ENCODE results near the gene SARNP. TPM values are rescaled to one million over a fixed set of nuclear protein-coding genes. Genes with fewer than 3 reads are reported as not detected.

SARNP gene
- total RNA-seq, 1 experiment from 2014 or later: 98.3 TPM

DNA sequence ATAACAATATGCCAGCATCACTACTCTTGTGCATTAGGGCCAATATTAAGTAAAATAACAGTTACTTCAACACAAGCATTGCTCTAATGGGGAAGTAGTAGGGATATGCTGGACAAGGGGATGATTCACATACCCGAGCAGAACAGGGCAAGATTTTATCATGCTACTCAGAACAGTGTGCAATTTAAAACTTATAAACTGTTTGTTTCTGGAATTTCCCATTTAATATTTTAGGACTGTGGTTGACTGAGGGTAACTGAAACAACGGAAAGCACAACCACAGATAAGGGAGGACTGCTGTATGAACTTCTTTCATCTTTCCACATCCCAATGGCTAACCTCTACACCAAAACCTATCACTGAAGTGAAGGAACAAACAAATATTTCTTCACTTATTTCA, 36.8 kb downstream of the SARNP start (continued):
- TF ChIP-seq ATF2 (CRISPR knock-in tag; IDR thresholded peaks at IDR 0.05; ENCODE audit: borderline replicate concordance, low read depth): no peak
- TF ChIP-seq, protein P1, sequence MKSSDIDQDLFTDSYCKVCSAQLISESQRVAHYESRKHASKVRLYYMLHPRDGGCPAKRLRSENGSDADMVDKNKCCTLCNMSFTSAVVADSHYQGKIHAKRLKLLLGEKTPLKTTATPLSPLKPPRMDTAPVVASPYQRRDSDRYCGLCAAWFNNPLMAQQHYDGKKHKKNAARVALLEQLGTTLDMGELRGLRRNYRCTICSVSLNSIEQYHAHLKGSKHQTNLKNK (CRISPR knock-in tag; IDR thresholded peaks at IDR 0.05): no peak
- TF ChIP-seq ETV6 (CRISPR knock-in tag; IDR thresholded peaks at IDR 0.05): no peak
- no peak for TF ChIP-seq RELA (CRISPR knock-in tag; IDR thresholded peaks at IDR 0.05; ENCODE audit: borderline replicate concordance)
- no peak for TF ChIP-seq SMAD4 (CRISPR knock-in tag; IDR thresholded peaks at IDR 0.05)
- no peak for TF ChIP-seq JAZF1 (CRISPR knock-in tag; IDR thresholded peaks at IDR 0.05)
- TF ChIP-seq ZNF263 (CRISPR knock-in tag; IDR thresholded peaks at IDR 0.05; ENCODE audit: low read depth): no peak
- no peak for TF ChIP-seq ZSCAN18 (CRISPR knock-in tag; IDR thresholded peaks at IDR 0.05)
- no peak for TF ChIP-seq MYBL2 (CRISPR knock-in tag; IDR thresholded peaks at IDR 0.05)
- no peak for TF ChIP-seq TCF7 (CRISPR knock-in tag; IDR thresholded peaks at IDR 0.05; ENCODE audit: low read depth)
- no peak for TF ChIP-seq NFYB (CRISPR knock-in tag; conservative IDR thresholded peaks at IDR 0.05; ENCODE audit: low read depth)
- TF ChIP-seq E2F1 (CRISPR knock-in tag; IDR thresholded peaks at IDR 0.05): no peak
- no peak for TF ChIP-seq ZBTB21 (CRISPR knock-in tag; IDR thresholded peaks at IDR 0.05; ENCODE audit: borderline replicate concordance)
- TF ChIP-seq, protein P2, sequence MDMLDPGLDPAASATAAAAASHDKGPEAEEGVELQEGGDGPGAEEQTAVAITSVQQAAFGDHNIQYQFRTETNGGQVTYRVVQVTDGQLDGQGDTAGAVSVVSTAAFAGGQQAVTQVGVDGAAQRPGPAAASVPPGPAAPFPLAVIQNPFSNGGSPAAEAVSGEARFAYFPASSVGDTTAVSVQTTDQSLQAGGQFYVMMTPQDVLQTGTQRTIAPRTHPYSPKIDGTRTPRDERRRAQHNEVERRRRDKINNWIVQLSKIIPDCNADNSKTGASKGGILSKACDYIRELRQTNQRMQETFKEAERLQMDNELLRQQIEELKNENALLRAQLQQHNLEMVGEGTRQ (CRISPR knock-in tag; IDR thresholded peaks at IDR 0.05): no peak
- TF ChIP-seq, protein P3, sequence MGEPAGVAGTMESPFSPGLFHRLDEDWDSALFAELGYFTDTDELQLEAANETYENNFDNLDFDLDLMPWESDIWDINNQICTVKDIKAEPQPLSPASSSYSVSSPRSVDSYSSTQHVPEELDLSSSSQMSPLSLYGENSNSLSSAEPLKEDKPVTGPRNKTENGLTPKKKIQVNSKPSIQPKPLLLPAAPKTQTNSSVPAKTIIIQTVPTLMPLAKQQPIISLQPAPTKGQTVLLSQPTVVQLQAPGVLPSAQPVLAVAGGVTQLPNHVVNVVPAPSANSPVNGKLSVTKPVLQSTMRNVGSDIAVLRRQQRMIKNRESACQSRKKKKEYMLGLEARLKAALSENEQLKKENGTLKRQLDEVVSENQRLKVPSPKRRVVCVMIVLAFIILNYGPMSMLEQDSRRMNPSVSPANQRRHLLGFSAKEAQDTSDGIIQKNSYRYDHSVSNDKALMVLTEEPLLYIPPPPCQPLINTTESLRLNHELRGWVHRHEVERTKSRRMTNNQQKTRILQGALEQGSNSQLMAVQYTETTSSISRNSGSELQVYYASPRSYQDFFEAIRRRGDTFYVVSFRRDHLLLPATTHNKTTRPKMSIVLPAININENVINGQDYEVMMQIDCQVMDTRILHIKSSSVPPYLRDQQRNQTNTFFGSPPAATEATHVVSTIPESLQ (CRISPR knock-in tag; IDR thresholded peaks at IDR 0.05): no peak
- TF ChIP-seq SMAD3 (CRISPR knock-in tag; IDR thresholded peaks at IDR 0.05; ENCODE audit: borderline replicate concordance): no peak

DNA sequence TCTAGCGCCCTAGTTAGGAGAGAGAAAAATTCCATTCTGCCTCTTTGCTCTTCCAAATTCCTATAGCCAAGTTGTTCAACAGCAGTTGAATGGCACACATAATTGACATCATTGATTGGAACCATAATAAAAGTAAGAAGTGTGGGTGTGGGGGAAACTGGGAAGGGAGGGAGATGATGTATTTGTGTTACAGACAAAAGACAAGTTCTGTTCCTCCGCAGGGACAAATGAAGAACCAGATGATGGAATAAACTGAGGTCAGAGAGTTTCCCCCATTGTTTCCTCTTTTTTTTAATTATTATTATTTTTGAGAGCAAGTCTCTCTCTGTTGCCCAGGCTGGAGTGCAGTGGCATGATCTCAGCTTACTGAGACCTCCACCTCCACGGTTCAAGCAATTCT, 39.7 kb downstream of the SARNP start:
- no peaks in the 10 kb centered on the region for H3K9me3 Mint-ChIP-seq
- peaks cover 50% of the 10 kb centered on the region for H3K36me3 Mint-ChIP-seq
- CTCF ChIA-PET: interaction anchor here (0.9 kb wide), 1 partner anchor 39 kb away, joined by 4 read pairs; no protein-coding TSS in a partner anchor
- DNase-seq (ENCODE audit: low spot score) (no peak), ATAC-seq (no peak)
- POLR2A ChIA-PET: interaction anchor here (0.6 kb wide), 1 partner anchor 1295 kb away, joined by 4 read pairs; no protein-coding TSS in a partner anchor
- no peaks in the 10 kb centered on the region for H3K27me3 Mint-ChIP-seq (ENCODE audit: low read depth)
- no peaks in the 10 kb centered on the region for H3K4me1 Mint-ChIP-seq
- TF ChIP-seq, protein P4, sequence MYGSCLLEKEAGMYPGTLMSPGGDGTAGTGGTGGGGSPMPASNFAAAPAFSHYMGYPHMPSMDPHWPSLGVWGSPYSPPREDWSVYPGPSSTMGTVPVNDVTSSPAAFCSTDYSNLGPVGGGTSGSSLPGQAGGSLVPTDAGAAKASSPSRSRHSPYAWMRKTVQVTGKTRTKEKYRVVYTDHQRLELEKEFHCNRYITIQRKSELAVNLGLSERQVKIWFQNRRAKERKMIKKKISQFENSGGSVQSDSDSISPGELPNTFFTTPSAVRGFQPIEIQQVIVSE (CRISPR knock-in tag; IDR thresholded peaks at IDR 0.05; ENCODE audit: borderline replicate concordance): no peak
- TF ChIP-seq ATF2 (CRISPR knock-in tag; IDR thresholded peaks at IDR 0.05; ENCODE audit: borderline replicate concordance, low read depth) (no peak), ESRRA (CRISPR knock-in tag; IDR thresholded peaks at IDR 0.05; ENCODE audit: borderline replicate concordance) (no peak), NFYB (CRISPR knock-in tag; conservative IDR thresholded peaks at IDR 0.05; ENCODE audit: low read depth) (no peak), NFE2L1 (CRISPR knock-in tag; IDR thresholded peaks at IDR 0.05) (no peak), MAX (CRISPR knock-in tag; IDR thresholded peaks at IDR 0.05) (no peak), JAZF1 (CRISPR knock-in tag; IDR thresholded peaks at IDR 0.05) (no peak), FOXP1 (CRISPR knock-in tag; IDR thresholded peaks at IDR 0.05; ENCODE audit: borderline replicate concordance) (no peak)
- TF ChIP-seq, protein P5, sequence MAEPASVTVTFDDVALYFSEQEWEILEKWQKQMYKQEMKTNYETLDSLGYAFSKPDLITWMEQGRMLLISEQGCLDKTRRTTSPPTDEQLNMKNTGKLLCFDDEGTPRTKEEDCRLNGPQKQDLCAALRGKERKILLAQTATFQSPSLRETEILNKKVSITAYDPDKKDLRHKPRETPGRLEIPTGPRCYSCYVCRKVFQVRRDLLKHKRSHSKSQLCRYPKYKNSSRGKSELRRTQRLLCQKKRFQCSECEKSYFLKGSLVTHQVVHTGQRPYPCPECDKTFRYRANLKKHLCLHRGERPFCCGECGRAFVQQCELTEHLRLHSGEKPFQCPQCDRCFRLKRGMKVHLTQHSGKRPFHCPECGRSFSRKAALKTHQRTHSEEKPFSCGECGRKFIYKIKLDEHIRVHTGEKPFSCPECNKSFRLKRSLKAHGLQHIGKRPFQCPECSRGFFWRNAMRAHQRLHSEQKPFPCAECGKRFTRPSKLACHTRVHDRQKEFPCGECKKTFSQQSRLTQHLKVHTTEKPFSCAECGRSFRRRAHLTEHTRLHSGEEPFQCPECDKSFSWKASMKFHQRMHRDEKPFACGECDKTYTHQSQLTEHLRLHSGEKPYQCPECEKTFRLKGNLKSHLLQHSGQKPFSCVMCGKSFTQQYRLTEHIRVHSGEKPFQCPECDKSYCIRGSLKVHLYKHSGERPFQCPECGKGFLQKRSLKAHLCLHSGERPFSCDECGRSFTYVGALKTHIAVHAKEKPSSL (CRISPR knock-in tag; conservative IDR thresholded peaks at IDR 0.05): no peak
- no peak overlapping the region for H3K4me3 Mint-ChIP-seq
- H3K27ac Mint-ChIP-seq: no peak overlapping the region

Data from WTC11 (cell line).